ENCODE measurements around the gene KLKB1.

The KLKB1 gene

GRCh38 chr4:186227221-186227620 lies at the start of gene KLKB1:
Gene KLKB1, plus strand, starts transcription at chr4:186227507. Its CDS starts 689 bp downstream, at chr4:186228196.
- DNase-seq: no peak

GRCh38 chr4:186188107-186188506 lies 39.2 kb upstream of the KLKB1 start:
- no peak for DNase-seq

GRCh38 chr4:186189656-186190055 lies 37.7 kb upstream of the KLKB1 start:
- no peak for DNase-seq

- DNase-seq: no peak
These were observed 36.6 kb upstream of the KLKB1 start for GRCh38 chr4:186190581-186191199.

- peak; percentile 16 for DNase-seq
These were observed 35.9 kb upstream of the KLKB1 start, which contains the start of gene CYP4V2 for GRCh38 chr4:186191200-186192065. Gene CYP4V2, plus strand, starts transcription at chr4:186191567. Its CDS starts 257 bp downstream, at chr4:186191824.

- no peak for DNase-seq
These were observed 35.2 kb upstream of the KLKB1 start for GRCh38 chr4:186192066-186192612.

- DNase-seq: no peak
These were observed 33.5 kb upstream of the KLKB1 start for GRCh38 chr4:186193851-186194250.

GRCh38 chr4:186196063-186196462 lies 31.2 kb upstream of the KLKB1 start:
- DNase-seq: no peak

GRCh38 chr4:186200516-186200915 lies 26.8 kb upstream of the KLKB1 start:
- no peak for DNase-seq

GRCh38 chr4:186201010-186201409 lies 26.3 kb upstream of the KLKB1 start:
- DNase-seq: no peak

GRCh38 chr4:186201535-186202230 lies 25.6 kb upstream of the KLKB1 start:
- no peak for DNase-seq

- no peak for DNase-seq
These were observed 24.7 kb upstream of the KLKB1 start for GRCh38 chr4:186202490-186203140.

- DNase-seq: no peak
These were observed 23.9 kb upstream of the KLKB1 start for GRCh38 chr4:186203406-186203805.

- DNase-seq: no peak
These were observed 23.2 kb upstream of the KLKB1 start for GRCh38 chr4:186204103-186204559.

GRCh38 chr4:186204686-186205085 lies 22.6 kb upstream of the KLKB1 start:
- no peak for DNase-seq

GRCh38 chr4:186205156-186205555 lies 22.2 kb upstream of the KLKB1 start:
- DNase-seq: no peak

GRCh38 chr4:186216465-186217024 lies 10.8 kb upstream of the KLKB1 start:
- no peak for DNase-seq

GRCh38 chr4:186217733-186218293 lies 9.5 kb upstream of the KLKB1 start:
- no peak for DNase-seq

GRCh38 chr4:186221624-186222023 lies 5.7 kb upstream of the KLKB1 start:
- no peak for DNase-seq

- no peak for DNase-seq
These were observed 1.5 kb upstream of the KLKB1 start for GRCh38 chr4:186225848-186226247.

GRCh38 chr4:186226521-186227189 lies 652 bp upstream of the KLKB1 start:
- no peak for DNase-seq
